Activated CD8-positive, alpha-beta memory T cell treated with anti-CD3 and anti-CD28 coated beads for 24 hours (primary cell): Measurements from ENCODE around the gene MRGPRX2.
A peak's percentile ranks its signal among the peaks of the same experiment; 100 is the strongest.

Source experiments
- DNase-seq: peaks from one replicate; pipeline ENCODE4 v3.0.0-alpha.2; 2020

Gene MRGPRX2

DNA sequence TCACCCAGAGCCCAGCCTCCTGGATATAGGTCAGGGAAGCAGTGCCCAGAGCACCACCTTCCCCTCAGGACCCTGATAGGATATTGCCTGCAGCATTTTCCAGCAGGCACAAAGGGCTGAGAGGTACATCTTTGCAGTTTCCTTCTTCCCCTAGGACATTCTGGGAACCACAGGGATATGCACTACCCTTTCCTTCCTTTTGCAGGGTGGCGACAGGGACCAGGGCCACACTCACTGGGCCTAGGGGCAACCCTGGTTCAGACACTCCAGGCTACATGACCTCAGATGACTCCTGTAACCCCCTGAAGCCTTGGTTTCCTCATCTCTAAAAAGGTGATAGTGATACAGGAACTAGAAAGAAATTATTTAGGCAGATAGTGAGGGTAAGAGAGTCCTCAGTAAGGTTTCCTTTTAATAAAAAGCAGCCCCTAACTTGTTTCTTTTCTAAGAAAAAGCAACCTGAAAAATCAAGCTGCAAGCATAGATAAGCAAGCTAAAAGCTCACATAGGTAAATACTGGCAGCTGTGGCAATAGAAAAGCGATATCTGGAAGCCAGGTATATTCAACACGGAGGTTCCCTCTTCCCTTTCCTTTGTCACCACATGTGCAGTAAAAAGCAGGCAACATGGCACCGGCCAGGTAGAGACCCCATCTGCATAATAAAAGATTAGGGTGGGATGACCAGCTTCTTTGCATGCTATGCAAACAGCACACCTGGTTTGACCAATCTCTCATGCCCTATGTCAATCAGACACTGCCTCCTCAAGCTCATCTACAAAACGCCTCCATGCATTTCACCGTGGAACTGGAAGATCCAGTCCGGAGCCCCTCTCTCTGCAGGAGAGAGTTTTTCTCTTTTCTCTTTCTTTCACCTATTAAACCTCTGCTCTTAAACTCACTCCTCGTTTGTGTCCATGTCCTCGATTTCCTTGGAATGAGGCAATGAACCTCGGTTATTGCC is 13.2 kb upstream of the MRGPRX2 start:
- no peak for DNase-seq

DNA sequence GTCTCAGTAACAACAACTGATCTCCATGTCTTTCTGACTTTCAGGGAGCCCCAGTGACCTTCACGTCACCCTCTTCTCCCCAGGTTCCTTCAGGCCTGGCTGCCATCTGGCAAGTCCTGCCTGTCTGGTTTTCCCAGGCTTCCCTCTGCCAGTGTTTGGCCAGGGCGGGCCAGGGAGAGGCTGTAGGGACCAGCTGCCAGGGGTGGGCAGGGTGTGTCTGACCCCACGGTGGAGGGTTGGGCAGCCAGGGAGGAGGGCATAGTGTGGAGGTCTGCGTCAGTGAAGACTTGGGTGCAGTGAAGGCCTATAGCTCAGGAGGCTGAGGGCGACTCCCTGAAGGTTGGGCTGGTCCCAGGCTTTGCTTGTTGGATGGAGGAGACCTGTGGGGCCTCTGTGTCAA is 11.9 kb upstream of the MRGPRX2 start:
- no peak for DNase-seq

DNA sequence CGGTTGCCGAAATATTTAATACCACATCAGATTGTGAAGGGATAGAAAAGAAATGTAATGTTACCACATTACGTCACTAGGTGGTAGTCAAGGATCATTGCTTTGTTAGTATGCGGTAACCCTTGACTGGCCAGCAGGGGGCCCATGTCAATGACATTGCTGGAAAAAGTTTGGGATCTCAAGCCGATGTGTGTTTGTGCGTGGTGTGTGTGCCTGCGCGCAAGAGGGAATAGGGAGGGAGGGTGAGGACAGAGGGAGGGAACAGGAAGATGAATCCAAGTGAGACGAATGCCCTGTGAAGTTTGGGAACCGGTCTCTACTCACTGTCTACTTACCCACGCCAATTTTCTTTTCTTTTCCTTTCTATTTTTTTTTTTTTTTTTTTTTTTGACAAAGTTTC is 10.7 kb upstream of the MRGPRX2 start:
- DNase-seq: peak; percentile 70

DNA sequence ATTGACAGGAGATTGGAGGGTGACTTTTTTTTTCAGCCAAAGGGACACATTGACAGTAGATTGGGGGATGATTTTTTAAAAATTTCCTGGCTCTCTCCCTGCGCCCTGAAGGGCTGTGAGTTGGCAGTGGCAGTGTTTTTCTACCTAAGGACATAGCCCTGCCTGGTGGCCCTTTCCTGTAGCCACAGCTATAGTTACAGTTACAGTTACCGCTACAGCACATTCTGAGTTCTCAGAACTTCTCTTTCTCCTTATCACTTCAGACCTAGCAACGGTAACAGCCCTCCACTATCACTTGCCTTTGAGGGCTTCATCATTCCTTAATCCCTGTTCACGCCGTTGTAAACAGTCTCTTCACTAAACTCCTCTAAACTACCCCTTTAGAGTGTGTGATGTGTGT is 684 bp downstream of the MRGPRX2 start:
- DNase-seq: no peak

DNA sequence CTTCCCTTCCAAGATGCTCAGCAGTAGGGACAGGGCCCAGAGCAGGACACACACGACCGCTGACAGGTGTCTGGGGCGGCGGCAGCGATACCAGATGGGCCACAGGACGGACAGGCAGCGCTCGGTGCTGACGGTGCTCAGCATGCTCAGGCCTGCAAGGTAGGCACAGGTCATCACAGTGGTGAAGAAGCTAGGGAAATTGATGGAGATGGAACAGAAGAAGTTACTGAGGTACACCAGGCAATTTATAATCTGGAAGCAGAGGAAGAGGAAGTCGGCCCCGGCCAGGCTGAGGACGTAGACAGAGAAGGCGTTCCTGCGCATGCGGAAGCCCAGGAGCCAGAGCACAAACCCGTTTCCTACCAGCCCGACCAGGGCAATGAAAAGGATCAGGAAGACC is 4.6 kb downstream of the MRGPRX2 start:
- no peak for DNase-seq

DNA sequence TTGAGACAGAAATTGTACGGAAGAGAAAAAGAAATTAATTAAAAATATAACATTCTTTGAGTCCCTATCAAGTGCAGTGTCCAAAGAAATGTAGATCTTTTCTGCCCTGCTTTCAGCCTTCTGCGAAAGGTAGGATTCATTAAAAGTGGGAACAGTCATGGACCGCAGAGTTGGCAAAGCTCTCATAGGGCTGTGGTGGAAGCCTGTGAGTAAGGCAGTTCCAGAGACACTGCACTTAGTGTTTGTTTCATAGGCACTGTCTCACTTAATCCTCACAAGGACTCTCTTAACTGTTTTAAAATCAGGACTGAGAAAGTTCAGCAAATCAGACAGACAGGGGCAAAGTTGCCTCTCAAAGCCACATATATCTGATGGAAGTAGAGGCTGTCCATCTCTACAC is 5.5 kb downstream of the MRGPRX2 start:
- DNase-seq: no peak

DNA sequence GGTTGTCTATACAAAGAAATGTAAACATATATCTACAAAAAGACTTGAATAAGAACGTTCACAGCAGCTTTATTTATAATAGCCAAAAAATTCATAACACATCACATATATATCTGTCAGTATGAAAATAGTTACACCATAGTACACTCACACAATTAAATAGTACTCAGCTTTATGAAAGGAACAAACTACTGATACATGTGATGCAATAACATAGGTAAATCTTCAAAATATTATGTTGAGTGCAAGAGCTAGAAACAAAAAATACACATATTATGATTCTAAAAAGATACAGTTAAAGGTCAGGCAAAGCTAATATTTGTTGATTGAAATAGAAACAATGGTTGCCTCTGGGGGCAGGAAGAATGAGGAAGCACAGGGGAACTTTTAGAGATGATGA is 6.6 kb downstream of the MRGPRX2 start:
- no peak for DNase-seq

DNA sequence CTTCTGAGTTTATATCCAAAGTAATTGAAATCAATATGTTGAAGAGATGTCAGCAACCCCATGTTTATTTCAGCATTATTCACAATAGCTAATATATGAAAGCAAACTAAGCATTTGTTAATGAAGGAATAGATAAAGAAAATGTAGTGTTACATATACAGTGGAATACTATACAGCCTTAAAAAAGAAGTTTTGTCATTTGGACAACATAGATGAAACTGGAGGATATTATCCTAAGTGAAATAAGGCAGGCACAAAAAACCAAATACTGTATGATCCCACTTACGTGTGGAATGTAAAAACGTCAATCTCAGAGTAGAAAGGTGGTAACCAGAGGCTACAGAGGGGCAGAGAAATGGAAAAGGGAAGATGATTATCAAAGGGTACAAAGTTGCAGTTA is 10.2 kb downstream of the MRGPRX2 start:
- DNase-seq: no peak

DNA sequence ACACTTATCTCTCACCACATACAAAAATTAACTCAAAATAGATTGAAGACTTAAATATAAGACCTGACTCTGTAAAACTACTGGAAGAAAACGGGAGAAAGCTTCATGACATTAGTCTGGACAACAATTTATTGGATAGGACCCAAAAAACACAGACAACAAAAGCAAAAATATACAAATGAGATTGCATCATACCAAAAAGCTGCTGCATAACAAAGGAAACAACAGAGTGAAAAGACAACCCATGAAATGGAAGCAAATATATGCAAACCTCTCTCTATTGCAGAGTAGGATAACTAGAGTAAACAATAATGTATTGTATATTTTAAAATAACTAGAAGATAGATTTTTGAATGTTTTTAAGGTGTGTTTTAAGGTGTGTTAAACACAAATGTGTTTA is 11.2 kb downstream of the MRGPRX2 start:
- DNase-seq: no peak

DNA sequence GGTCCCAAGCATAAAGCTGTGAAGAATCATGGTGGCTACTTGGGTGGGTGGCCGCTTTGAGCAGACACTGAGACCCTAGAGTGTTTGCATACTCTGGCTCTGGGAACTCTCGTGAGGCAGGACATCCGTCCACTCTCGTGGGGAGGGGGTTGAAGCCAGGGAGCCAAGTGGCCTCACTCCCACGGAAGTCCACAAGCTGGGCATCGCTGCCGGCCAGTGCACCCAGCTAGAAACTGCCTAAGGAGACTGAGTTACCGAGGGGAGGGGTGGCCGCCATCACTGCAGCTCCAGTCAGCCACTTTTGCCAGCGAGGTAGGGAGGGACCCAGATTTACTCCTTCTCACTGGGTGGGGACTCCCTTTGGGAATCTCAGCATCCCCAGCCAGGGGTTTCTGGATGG is 20.5 kb downstream of the MRGPRX2 start:
- no peak for DNase-seq

DNA sequence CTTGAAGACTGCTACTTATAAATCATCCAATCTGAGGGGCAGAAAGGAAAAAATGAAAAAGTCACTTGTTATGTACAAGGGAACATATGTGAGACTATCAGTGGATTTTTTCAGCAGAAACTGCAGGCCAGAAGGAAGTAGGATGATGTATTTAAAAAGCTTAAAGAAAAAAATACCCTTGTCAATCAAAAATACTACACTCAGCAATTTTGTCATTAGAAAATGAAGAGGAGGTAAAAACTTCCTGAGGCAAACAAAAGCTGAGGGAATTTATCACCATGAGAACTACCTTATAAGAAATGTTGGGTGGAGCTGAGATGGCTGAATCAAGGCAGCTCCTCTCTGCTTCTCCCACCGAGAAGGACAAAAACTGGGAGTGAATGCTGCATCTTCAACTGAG is 21.1 kb downstream of the MRGPRX2 start:
- DNase-seq: no peak

DNA sequence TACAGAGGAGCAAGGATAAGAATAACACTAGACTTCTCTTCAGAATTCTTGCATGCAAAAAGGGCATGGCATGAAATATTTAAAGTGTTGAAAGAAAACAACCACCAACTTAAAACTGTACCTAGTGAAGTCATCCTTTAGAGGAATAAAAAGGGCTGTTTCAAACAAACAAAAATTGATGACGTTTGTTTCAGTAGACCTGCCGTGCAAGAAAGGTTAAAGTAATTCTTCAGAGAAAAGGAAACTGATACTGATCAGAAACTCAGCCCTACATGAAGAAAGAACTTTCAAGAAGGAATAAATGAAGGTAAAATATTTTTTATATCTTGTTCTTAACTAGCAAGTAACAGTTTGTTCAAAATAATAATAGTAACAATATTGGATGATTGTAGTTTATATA is 27.5 kb downstream of the MRGPRX2 start:
- DNase-seq: no peak

DNA sequence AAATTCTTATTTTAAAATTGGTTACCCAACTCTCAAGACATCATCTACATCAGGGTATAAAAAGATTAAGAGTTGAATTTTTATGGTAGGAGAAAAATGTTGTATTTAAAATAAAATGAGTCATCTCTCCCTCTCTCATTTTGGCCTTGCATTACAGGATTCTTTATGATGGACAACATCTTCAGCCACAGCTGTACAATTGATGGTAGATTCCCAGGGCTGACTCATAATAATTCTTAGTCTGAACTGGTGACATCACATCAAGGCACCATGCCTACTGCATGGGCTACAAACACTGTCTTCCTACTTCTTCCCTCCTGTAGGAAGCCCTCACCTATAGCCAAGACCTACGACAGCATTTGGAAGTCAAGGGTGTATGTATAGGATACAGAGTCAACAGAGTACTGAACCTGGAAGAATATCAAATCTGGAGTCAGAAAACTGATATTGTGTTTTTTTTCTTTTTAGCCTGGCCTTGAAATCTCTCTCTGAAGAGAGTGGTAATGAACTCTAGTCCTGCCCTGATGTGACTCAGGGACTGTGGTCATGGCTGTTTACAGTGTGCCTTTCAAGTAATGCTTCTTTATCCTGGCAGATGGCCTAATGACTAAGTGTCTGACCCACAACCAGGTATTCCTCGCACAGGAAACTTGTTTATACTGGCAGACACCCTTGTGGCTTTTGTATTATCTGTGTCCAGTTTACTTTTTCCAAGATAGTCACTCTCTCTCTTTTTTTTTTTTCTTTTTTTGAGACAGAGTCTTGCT is 32.5 kb downstream of the MRGPRX2 start:
- no peak for DNase-seq

DNA sequence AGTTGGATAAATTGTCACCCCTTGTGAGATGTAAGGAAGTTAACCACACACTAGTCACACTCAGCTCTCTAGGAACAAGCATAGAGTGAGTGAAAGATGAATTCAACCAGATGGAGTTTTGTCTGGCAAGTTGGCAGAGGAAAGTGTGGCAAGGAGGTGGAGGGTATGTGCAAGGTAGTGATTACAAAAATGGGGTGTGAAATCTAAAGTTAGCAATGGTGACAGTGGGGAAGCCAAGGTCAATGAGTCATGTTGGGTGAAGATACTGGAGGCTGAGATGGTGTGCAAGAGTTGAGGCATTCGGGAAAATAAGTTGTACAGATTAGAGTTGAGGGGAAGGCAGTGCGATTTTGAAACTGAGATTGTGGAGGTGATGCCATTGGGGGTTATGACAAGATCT is 33.7 kb downstream of the MRGPRX2 start:
- DNase-seq: no peak

DNA sequence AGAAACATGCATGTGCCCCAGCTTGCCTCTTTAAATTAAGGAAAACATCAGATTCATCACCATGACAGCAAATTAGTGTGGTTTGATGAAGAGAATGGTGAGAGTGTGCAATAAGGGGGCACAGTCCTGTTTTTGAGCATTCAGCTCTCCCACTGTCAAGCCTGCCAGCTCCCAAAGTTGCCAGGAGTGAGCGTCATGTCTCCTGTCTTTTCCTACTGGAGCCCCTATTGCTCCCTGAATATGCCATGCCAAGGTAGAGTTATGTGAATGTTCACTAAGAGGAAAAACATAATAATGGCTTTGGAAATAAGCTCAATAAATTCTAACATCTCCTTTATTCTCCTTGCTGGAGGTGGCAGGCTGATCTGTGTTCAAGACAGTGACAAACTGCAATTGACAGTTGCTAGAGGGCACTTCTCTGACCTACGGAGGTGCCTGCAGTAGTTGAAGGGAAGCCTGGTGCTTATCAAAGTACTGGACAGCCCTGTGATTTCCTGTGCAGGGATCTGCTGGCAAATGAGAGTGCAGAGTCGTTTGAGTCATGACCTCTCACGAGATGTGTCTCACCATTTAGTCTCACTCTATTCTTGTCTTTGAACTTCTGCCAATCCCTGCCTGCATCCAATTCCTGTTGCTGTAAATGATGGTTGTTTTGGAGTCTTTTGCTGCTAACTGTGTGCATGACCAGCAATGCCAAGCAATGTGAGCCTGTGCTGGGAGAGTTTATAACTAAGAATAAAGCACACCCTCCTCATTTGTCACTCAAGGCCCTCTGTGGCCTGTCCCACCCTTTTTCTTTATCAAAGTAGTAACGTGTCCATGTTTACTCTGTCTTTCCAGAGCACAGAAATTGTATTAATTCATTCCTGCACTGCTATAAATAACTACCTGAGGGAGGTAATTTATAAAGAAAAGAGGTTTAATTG is 34.8 kb downstream of the MRGPRX2 start:
- DNase-seq: no peak

DNA sequence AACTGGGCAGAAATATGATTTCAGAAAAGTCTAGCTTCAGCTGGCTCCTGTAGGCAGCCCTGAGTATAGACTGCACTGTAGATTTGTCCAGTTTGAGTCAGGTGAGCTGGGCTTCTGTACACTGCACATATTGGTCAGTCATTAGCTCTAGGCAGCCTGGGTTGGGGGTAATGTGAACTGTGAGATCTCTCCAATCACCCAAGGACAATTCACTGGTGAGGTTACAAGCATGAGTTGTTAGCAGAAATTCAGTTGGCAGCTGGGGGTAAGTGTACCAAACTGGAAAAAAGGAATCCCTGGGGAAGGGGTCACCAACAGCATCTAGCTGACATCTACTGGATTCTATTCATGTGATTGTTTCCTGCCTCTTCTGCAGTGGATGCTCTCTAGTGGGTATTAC is 39.7 kb downstream of the MRGPRX2 start:
- no peak for DNase-seq

DNA sequence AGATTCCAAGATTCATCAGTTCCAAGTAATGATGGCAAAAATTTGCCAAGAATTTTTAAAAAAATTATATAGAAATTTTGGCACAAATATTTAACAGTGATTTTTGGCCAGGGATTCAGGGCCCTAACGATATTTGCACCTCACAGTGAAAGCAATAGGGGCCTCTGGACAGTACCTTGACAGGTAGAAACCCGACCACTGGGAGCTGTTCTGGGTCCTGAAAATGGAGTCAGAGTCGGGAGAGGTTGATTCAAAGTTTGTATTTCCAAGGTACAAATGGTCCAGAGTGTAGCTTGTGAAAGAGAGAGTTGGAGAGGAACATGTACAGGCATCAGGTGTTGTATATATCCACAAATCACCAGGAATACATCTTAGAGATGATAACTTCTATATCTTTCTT is 41.6 kb downstream of the MRGPRX2 start:
- DNase-seq: no peak

DNA sequence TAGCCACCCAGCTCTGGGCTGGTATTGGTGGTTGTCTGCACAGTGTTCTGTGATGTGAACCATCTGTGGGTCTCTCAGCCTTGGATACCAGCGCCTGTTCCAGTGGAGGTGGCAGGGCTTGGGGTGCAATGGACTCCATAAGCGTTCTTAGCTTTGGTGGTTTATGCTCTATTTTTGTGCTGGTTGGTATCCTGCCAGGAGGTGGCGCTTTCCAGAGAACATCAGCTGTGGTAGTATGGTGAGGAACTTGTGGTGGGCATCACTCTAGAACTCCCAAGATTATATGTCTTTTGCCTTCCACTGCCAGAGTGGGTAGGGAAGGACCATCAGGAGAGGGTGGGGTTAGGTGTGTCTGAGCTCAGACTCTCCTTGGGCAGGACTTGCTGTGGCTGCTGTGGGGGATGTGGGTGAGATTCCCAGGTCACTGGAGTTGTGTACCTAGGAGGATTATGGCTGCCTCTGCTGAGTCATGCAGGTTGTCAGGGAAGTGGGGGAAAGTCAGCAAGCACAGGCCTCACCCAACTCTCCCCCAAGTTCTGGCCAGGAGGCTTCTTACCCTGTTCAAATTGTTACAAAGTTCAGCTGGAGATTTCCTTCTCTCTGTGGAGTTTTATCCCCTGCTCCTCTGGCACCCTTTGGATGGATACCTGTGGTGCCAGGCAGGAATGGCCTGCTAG is 47.2 kb downstream of the MRGPRX2 start:
- DNase-seq: no peak

DNA sequence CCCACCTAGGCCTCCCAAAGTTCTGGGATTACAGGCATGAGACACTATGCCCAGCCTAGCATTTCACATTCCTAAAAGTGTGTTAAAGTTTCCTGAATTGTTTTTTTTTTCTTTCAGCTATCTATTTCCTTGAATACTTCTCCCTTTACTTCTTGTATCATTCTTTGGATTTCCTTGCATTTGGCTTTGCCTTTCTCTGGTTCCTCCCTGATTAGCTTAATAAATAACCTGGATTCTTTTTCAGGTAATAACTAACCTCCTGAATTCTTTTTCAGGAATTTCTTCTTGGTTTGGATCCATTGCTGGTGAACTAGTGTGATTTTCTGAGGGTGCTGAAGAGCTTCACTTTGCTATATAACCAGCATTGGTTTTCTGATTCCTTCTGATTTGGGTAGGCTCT is 47.9 kb downstream of the MRGPRX2 start:
- no peak for DNase-seq
